ENCODE data around the gene EPS8L2.
A peak's percentile ranks its signal among the peaks of the same experiment; 100 is the strongest.

GRCh38 chr11:694563-695287, 11.3 kb upstream of the EPS8L2 start, which contains the start of gene DEAF1:
- no peak for TF ChIP-seq POLR2A (IDR thresholded peaks at IDR 0.05; ENCODE audit: low read depth)
- no peak for TF ChIP-seq CTCF (IDR thresholded peaks at IDR 0.05)
- TF ChIP-seq POLR2AphosphoS5 (IDR thresholded peaks at IDR 0.05) = peak in 1 of 2 donors; percentile 51
